HG02763 (cell line): ENCODE results near the gene XPO1.
"Not testable (repeated sequence)": the region's sequence is repeated elsewhere in the genome, so short reads cannot be mapped to it uniquely, and the experiment has no call there.

Source experiments
- ATAC-seq: cut with Tn5 transposase; IDR thresholded peaks from one replicate; pipeline ENCODE4 v1.9.1; 2021; ENCODE audit warnings: mild to moderate bottlenecking, moderate library complexity; ENCODE audit not compliant: unreplicated experiment

The XPO1 gene

GRCh38 chr2:61536572-61537276 is 1.4 kb downstream of the XPO1 start:
- ATAC-seq: peak; percentile 42

DNA sequence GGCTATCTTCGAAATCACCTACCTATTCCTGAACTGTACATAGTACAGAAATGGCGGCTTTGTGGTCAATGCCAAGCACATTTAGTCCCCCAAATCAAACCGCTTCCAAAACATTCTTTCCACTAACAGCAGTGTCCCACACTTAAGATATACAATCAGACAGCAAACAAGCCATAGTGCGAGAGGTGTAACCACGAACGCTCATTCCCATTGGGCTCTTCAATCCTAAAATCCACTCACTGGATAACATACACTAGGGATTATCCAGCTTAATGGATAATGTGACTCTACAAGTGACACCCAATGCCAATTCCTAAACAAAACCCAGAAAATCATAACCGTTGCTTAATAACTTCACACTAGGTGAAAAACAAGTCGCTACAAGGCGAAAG is 2.0 kb downstream of the XPO1 start:
- ATAC-seq: no peak

DNA sequence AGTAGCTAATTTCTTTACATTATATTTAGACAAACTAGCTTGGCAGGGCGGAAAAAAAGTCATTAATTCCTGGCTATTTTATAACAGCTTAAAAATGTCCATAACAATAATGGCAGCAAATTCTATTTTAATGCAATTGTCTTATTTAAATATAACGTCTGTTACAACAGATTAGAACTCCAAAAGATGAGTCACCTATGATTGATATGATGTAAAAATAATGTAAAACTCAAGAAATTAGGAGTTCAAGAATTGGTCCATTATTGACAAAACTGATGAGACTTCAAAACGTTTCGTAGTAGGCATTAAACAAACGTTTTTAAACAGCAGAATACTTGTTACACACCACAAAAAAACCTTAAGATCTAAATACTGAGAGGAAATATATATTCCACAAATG is 2.7 kb downstream of the XPO1 start:
- ATAC-seq: no peak

DNA sequence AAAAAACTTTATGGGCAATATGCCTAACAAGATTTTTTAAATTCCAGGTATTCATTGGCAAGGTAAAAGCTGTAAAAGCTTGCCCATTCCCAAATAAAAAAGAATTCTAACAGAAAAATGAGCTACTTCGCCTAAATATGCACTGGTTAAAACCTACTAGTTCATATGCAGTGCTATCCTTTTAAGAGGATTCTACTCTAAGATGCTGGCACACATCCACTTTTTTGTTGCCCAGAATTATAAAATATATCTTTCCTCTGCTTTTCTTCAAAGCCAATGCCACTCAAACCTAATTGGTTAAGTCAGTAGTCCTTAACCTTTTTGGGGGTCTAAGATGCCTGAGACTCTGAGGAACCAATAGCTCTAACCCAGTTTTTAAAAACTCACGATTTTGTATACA is 3.2 kb downstream of the XPO1 start:
- ATAC-seq: no peak

DNA sequence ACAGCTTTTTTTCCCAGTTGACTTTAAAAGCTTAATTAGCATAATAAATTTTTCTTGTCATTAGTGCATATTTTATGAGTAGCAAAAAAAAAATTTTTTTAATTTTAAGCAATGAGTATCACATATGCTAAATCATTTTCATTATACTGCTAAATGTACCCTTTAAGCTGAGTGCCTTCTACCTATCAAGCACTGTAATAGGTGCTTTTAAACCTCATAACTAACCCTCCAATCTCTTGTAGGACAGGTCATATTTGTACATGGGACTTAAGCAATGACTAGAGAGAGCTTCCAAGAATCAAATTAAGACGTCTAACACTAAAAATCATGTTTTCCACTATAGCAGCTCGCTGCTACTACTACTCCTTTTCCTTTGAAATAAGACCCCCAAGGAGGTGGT is 7.4 kb downstream of the XPO1 start:
- no peak for ATAC-seq

DNA sequence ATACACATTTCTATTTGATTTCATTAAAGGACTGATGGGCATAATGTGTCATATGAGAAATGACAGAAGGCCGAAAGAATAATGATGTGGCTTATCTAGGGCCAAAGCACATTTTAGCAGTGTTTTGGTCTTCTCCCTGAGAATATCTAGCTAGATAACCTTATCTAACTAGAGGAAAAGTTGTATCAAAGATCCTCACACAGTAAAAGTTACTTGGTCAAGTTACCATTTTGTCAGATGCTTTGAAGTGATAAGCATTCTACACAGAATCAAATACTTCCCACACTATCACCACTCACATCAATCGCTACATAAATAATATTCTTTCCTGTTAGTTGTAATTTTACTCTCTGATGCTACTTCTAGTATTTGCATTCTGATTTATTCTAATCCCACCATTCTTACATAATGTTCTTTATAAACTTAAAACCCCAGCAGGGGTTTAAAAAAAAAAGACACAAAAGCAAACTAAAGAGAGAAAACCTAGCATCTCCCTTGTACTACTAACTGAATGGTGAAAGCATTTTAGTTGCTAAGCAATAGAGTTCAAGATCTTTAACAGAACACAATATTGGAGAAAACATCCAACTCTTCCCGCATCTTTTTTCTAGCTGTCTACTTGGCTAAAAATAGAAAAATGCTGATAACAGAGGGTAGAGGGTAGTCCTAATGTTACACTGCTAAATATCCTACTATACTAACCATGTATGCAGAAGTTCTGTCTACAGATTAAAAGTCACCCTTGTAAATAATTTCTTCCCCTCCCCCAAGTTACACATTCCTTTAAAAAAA is 8.0 kb downstream of the XPO1 start:
- no peak for ATAC-seq

- ATAC-seq: no peak
These were observed 17.9 kb downstream of the XPO1 start for GRCh38 chr2:61520261-61520660.

- ATAC-seq: no peak
These were observed 25.3 kb downstream of the XPO1 start for GRCh38 chr2:61512768-61513398.

DNA sequence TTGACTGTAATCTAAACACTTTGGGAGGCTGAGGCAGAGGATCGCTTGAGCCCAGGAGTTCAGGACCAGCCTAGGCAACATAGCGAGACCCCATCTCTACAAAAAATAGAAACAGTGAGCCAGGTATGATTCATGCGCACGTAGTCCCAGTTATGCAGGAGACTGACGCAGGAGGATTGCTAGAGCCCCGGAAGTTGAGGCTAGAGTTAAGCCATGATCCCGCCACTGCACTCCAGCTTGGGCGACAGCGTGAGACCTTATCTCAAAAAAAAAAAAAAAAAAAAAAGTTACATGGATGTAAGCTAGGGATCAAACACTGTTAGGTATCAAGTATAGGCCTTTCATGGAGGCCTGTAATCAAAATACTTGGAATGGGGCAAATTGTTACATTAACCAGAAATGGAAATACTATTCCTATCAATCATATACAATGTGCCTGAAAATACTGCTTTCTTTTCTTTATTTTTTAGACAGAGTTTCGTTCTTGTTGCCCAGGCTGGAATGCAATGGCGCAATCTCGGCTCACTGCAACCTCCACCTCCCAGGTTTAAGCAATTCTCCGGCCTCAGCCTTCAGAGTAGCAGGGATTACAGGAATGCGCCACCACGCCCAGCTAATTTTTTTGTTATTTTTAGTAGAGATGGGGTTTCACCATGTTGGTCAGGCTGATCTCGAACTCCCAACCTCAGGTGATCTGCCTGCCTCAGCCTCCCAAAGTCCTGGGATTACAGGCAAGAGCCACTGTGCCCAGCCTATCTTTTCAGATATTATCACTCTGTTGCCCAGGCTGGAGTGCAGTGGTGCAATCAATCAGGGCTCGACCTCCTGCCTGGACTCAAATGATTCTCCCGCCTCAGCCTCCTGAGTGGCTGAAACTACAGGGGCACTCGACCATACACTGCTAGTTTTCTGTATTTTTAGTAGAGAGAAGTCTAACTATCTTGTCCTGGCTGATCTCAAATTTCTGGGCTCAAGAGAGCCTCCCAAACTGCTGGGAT is 27.2 kb downstream of the XPO1 start:
- no peak for ATAC-seq

DNA sequence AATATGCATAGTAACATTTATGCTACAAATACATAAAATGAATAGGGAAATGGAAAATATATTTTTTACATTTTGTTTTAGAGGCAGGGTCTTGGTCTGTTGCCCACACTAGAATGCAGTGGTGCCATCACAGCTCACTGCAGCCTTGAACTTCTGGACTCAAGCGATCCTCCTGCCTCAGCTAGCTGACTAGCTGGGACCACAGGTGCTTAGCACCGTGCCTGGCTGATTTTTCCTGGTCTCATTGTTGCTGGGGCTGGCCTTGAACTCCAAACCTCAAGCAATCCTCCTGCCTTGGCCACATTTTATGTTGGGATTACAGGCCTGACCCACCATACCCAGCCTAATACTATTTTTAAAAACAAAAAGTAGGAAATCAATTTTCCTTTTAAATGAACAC is 33.2 kb downstream of the XPO1 start:
- ATAC-seq: no peak

- ATAC-seq: no peak
These were observed 39.1 kb downstream of the XPO1 start for GRCh38 chr2:61499060-61499459.

DNA sequence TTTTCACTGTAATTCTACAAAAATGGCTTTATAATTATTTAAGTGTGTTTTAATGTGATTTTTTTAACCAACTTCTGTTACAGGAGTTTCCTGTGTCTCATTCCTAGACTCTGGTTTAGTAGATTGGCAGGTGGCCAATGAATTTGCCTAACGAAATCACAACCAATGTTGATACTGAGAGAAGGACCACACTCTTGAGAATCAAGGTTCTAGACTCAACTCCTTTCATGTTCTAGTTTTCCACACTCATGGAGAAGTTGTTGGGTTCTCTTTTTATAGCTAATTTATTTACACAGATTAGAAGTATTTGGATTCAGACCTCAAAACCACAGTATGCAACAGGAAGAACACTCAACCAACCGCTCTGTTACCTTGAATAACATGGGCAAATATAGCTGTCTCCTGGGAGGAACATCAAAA is 44.6 kb downstream of the XPO1 start:
- no peak for ATAC-seq

DNA sequence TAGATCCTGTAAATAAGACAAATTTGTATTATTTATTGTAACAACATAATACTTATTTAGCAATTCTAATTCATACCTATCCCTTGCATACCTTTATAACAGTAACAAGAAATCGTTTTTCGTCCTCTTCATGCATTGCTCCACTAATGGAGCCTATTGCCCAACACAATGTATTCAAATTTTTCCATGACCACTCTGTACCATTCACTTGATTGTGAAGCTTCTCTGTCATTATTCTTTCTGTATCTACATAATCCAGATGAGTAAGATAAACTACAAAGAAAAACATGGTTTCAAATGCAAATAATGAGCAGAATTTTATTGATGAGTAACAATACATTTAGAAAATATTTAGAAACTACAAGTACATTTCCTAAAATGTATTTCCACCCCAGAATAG is 45.7 kb downstream of the XPO1 start:
- no peak for ATAC-seq

- no peak for ATAC-seq
These were observed 52.9 kb downstream of the XPO1 start for GRCh38 chr2:61485281-61485680.

- no peak for ATAC-seq
These were observed 60.1 kb downstream of the XPO1 start for GRCh38 chr2:61478086-61478485.

- ATAC-seq: not testable (repeated sequence)
These were observed 61.1 kb downstream of the XPO1 start for GRCh38 chr2:61476929-61477589.

DNA sequence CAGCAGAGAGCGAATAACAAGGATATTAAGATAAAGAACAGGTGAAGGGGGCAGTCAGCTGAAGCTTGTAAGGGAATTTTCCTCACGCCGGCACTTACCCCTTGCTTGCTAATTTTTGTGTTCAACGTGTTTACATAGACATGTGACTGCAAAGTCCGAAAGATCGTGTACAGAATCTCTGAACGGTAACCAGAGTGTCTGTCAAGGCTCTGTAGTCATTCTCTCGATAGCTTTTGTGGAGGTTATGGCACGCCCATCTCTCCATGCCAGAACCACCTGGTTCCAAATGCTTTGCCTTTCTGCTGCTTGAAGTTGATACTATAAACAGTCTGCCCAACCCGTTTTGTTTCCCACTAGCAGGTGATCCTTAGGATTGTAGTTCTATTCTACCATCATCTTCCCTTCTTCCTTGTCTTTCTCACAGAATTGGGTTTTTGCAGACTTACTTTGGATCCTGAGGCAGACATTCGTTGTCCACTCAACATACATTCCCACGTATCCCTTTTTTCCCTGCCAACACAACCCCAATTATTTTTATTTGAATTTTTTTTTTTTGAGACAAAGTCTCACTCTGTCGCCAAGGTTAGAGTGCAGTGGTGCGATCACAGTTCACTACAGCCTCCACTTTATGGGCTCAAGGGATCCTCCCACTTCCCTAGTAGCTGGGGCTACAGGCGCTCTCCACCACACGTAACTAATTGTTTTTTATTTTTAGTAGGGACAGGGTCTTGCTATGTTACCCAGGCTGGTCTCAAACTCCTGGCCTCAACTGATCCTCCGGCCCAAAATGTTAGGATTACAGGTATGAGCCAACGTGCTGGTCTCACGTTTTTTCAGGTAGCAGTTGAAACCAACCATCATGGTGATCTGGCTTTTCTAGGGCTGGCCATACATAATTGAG is 66.0 kb downstream of the XPO1 start:
- no peak for ATAC-seq

GRCh38 chr2:61470965-61471904 is 66.9 kb downstream of the XPO1 start, which contains the start of gene USP34:
USP34 (minus strand) TSS chr2:61471087; CDS start chr2:61470692, 395 bp downstream.
- ATAC-seq: peak; percentile 64
